A549 (cell line): ENCODE results near the gene PLAGL2. TPM values are rescaled to one million over a fixed set of nuclear protein-coding genes. Genes with fewer than 3 reads are reported as not detected.
A peak's percentile ranks its signal among the peaks of the same experiment; 100 is the strongest.

Experiments used
- ATAC-seq, 2 experiments: fragments of 200-7000 bp in 1 of 2; fragments of >200 bp in 1 of 2; cut with Nextera tagmentation in 1 of 2; cut with Tn5 transposase in 1 of 2; 3 replicates each; pipeline versions ENCODE4 v1.8.0 to v1.9.1; 2018 to 2020; ENCODE audit warnings: mild to moderate bottlenecking in 1 of 2, moderate library complexity in 1 of 2
- CTCF ChIA-PET: fragments of 300-600 bp; sonication (Branson Sonifier 250); formaldehyde crosslinking; extraction: SDS; loops from one replicate; lab custom pipeline; 2021; ENCODE audit warnings: antibody characterized with exemption, inconsistent platforms; lab: Yijun Ruan, JAX
- POLR2A ChIA-PET: fragments of 350-600 bp; formaldehyde crosslinking; extraction: SDS; loops from one replicate; lab custom pipeline; 2021; ENCODE audit warnings: antibody characterized with exemption, inconsistent platforms; lab: Yijun Ruan, JAX
- DNase-seq, 2 experiments: peaks; one replicate each; pipeline versions ENCODE4 v3.0.0 to v3.0.0-alpha.2; 2011 to 2016; ENCODE audit warnings: low read depth in 1 of 2, low spot score in 1 of 2
- FAIRE-seq: peaks from 2 replicates; lab custom pipeline; 2011; peaks lifted over from hg19 to GRCh38; lab: Jason Lieb, UNC
- H3K27ac ChIP-seq, 2 experiments: fragments of >200 bp; sonication (Bioruptor Twin); formaldehyde crosslinking; 3 replicates each; pipeline ENCODE4 v1.5.1; 2016 to 2017
- H3K4me1 ChIP-seq: fragments of >200 bp; sonication (Bioruptor Twin); formaldehyde crosslinking; 3 replicates; pipeline ENCODE4 v1.6.1; 2016
- H3K4me2 ChIP-seq: fragments of >200 bp; sonication (Bioruptor Twin); formaldehyde crosslinking; 3 replicates; pipeline ENCODE4 v1.6.1; 2016
- H3K4me3 ChIP-seq: fragments of >200 bp; sonication (Bioruptor Twin); formaldehyde crosslinking; 3 replicates; pipeline ENCODE4 v1.5.1; 2016
- H3K9me3 ChIP-seq: fragments of >200 bp; sonication (Bioruptor Twin); formaldehyde crosslinking; 3 replicates; pipeline ENCODE4 v1.6.1; 2016
- CBX2 ChIP-seq: fragments of 200-600 bp; sonication (generic); IDR thresholded peaks from 2 replicates; pipeline ENCODE4 v1.6.1; 2016; ENCODE audit warnings: low read depth, mild to moderate bottlenecking, borderline replicate concordance
- CEBPB ChIP-seq, 2 experiments: fragments of >200 bp in 1 of 2; sonication (Bioruptor Twin) in 1 of 2; formaldehyde crosslinking in 1 of 2; IDR thresholded peaks; 2 replicates each; pipeline ENCODE4 v1.6.1; 2012 to 2016
- CHD4 ChIP-seq: fragments of 200-600 bp; sonication (generic); IDR thresholded peaks from 2 replicates; pipeline ENCODE4 v1.6.1; 2016; ENCODE audit warnings: antibody characterized with exemption, mild to moderate bottlenecking, borderline replicate concordance
- ESRRA ChIP-seq: fragments of 150-350 bp; IDR thresholded peaks from 2 replicates; pipeline ENCODE4 v1.6.1; 2014; ENCODE audit warnings: mild to moderate bottlenecking, low read length, borderline replicate concordance
- FOXS1 ChIP-seq: fragments of 250-450 bp; sonication (Bioruptor Pico); IDR thresholded peaks from 2 replicates; pipeline ENCODE4 v1.5.0; 2020; ENCODE audit warnings: mild to moderate bottlenecking, moderate library complexity
- HDAC2 ChIP-seq: fragments of 200-600 bp; sonication (generic); IDR thresholded peaks from 2 replicates; pipeline ENCODE4 v1.6.1; 2016
- HOXA7 ChIP-seq: fragments of 250-450 bp; sonication (Bioruptor Pico); IDR thresholded peaks from 2 replicates; pipeline ENCODE4 v1.5.0; 2020; ENCODE audit warnings: mild to moderate bottlenecking, moderate library complexity
- HOXB13 ChIP-seq: fragments of 250-450 bp; sonication (Bioruptor Pico); IDR thresholded peaks from 2 replicates; pipeline ENCODE4 v1.5.0; 2020; ENCODE audit warnings: low read depth, mild to moderate bottlenecking, moderate library complexity
- HOXB5 ChIP-seq: fragments of 250-450 bp; sonication (Bioruptor Pico); IDR thresholded peaks from 2 replicates; pipeline ENCODE4 v1.5.0; 2020; ENCODE audit warnings: mild to moderate bottlenecking, moderate library complexity
- JUN ChIP-seq, 2 experiments: fragments of >200 bp; sonication (Bioruptor Twin); formaldehyde crosslinking; IDR thresholded peaks; 2 replicates in 1 of 2; 3 replicates in 1 of 2; pipeline ENCODE4 v1.6.1; 2016 to 2017
- KDM1A ChIP-seq: fragments of 200-600 bp; sonication (generic); IDR thresholded peaks from 2 replicates; pipeline ENCODE4 v1.6.1; 2016; ENCODE audit warnings: low read depth, mild to moderate bottlenecking
- MYC ChIP-seq: IDR thresholded peaks from 2 replicates; pipeline ENCODE4 v1.6.1; 2012; ENCODE audit warnings: mild to moderate bottlenecking, inconsistent platforms, low read length, improper control_type of control experiment, borderline replicate concordance
- NR3C1 ChIP-seq: fragments of >200 bp; sonication (Bioruptor Twin); formaldehyde crosslinking; IDR thresholded peaks from 3 replicates; pipeline ENCODE4 v1.6.1; 2017
- PHF8 ChIP-seq: fragments of 200-600 bp; sonication (generic); IDR thresholded peaks from 2 replicates; pipeline ENCODE4 v1.6.1; 2016; ENCODE audit warnings: low read depth, mild to moderate bottlenecking, antibody characterized with exemption, moderate library complexity, borderline replicate concordance
- POLR2A ChIP-seq: IDR thresholded peaks from 2 replicates; pipeline ENCODE4 v1.6.1; 2012; ENCODE audit warnings: mild to moderate bottlenecking, low read length
- RCOR1 ChIP-seq: fragments of 150-350 bp; IDR thresholded peaks from 2 replicates; pipeline ENCODE4 v1.6.1; 2014; ENCODE audit warnings: antibody characterized with exemption, low read length, low read depth
- RFX5 ChIP-seq: fragments of 450-650 bp; IDR thresholded peaks from 2 replicates; pipeline ENCODE4 v1.7.1; 2014; ENCODE audit warnings: antibody characterized with exemption, mild to moderate bottlenecking, moderate library complexity
- SMC3 ChIP-seq: fragments of >200 bp; sonication (Bioruptor Twin); formaldehyde crosslinking; IDR thresholded peaks from 3 replicates; pipeline ENCODE4 v1.6.1; 2018; ENCODE audit warnings: inconsistent platforms
- TP53 ChIP-seq: fragments of 250-450 bp; sonication (Bioruptor Pico); IDR thresholded peaks from 2 replicates; pipeline ENCODE4 v1.5.0; 2021; ENCODE audit warnings: mild to moderate bottlenecking, moderate library complexity
- ZSCAN20 ChIP-seq: fragments of 250-450 bp; sonication (Bioruptor Pico); IDR thresholded peaks from 2 replicates; pipeline ENCODE4 v1.8.0; 2022; ENCODE audit warnings: mild to moderate bottlenecking, moderate library complexity
- WGBS: methylation state at CpG from one replicate; pipeline ENCODE4 v1.1.6; 2017; ENCODE audit errors: missing lambda C conversion rate; 5-methylcytosine and 5-hydroxymethylcytosine counted together
- polyA plus RNA-seq, 4 experiments: library from polyadenylated mRNA; depleted of rRNA in 3 of 4; stranded (reverse); fragments of >200 nt; fragmentation: RNase III in 1 of 4; extraction: RNeasy Plus Mini Kit Qiagen cat#74134 plus additional on column Dnase treatment in 1 of 4; gene quantifications; 2 replicates in 3 of 4; 3 replicates in 1 of 4; pipeline ENCODE4 v1.2.3, GENCODE V29; 2011 to 2017
- TF ChIP-seq, protein P1 (sequence below): fragments of >200 bp; sonication (Bioruptor Twin); formaldehyde crosslinking; IDR thresholded peaks from 3 replicates; pipeline ENCODE4 v1.6.1; 2016
- TF ChIP-seq, protein P2 (sequence below): fragments of 200-600 bp; sonication (generic); IDR thresholded peaks from 2 replicates; pipeline ENCODE4 v1.6.1; 2016; ENCODE audit warnings: antibody characterized with exemption, mild to moderate bottlenecking, moderate library complexity
- TF ChIP-seq, protein P3 (sequence below): fragments of >200 bp; sonication (Bioruptor Twin); formaldehyde crosslinking; IDR thresholded peaks from 2 replicates; pipeline ENCODE4 v1.6.1; 2016
- TF ChIP-seq, protein P4 (sequence below): fragments of 250-450 bp; sonication (Bioruptor Pico); IDR thresholded peaks from 2 replicates; pipeline ENCODE4 v1.5.0; 2020; ENCODE audit warnings: low read depth, mild to moderate bottlenecking, moderate library complexity
- TF ChIP-seq, protein P5 (sequence below): IDR thresholded peaks from 2 replicates; pipeline ENCODE4 v1.6.1; 2012

The PLAGL2 gene
- polyA plus RNA-seq, 2 of the 4 experiments (the other 2 are of a cell fraction) = 6.1 to 9.0 TPM

DNA sequence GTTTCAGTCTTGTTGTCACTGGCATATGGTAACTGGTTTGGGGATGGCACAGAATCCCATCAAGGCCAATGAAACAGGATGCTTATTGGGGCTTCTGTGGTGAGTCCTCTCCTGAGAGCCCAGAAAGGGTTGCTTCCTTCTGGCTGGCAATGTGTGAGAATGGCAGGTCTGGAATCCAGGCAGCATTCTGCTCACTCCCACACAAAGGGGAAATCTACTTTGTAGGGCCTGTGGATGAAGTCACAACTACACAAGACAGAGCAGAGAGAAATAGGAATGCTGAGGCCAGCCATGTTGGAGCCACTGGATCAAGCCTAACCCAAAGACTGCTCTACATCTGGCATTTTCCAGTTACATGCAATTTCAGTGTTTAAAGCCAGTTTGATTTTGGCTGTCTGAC, 15.7 kb downstream of the PLAGL2 start:
- no peak for ATAC-seq

DNA sequence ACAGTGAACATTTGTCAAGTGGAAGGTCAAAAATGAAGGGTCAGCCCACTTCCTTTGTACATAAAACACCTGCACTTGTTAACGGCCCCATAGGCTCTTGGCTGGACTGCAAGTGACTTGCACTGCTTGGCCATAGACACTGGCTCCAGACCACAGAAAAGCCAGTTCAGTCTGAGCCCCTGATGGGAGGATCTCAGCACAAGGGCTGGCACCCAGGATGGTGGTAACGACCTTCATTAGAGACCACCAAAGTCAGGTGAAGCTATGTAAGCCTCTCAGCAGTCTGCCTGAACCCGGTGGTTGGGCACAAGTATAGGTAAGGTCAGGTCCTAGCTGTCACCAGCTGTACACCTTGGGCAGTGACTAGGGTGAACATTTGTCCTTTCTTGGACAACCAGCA, 16.1 kb downstream of the PLAGL2 start:
- DNase-seq = no peak
- no peaks in the 10 kb centered on the region for H3K9me3 ChIP-seq
- no peak overlapping the region for H3K4me3 ChIP-seq
- TF ChIP-seq TP53 (CRISPR knock-in tag) = no peak
- no peak for TF ChIP-seq ESRRA
- TF ChIP-seq HOXB13 (CRISPR knock-in tag) = no peak
- no peak for TF ChIP-seq CEBPB (IDR thresholded peaks at IDR 0.05)
- ChIA-PET CTCF (interaction anchor here (0.5 to 1.3 kb wide), 2 partner anchors 9 to 52 kb away, joined by 3 read pairs; no protein-coding TSS in a partner anchor), POLR2A (no interaction called here)
- WGBS = 89% methylated on average over 2 of the region's 3 CpGs
- no peak for ATAC-seq
- no peak overlapping the region for H3K27ac ChIP-seq
- no peaks in the 10 kb centered on the region for H3K4me1 ChIP-seq
- H3K4me2 ChIP-seq = no peak overlapping the region
- FAIRE-seq = no peak

More for the DNA sequence above, 15.7 kb downstream of the PLAGL2 start:
- DNase-seq = no peak
- no peaks in the 10 kb centered on the region for H3K9me3 ChIP-seq
- TF ChIP-seq CHD4 (no peak), SMC3 (no peak), HDAC2 (no peak), RCOR1 (no peak), PHF8 (no peak), KDM1A (no peak), ESRRA (no peak), RFX5 (no peak), FOXS1 (CRISPR knock-in tag) (no peak)
- TF ChIP-seq, protein P1, sequence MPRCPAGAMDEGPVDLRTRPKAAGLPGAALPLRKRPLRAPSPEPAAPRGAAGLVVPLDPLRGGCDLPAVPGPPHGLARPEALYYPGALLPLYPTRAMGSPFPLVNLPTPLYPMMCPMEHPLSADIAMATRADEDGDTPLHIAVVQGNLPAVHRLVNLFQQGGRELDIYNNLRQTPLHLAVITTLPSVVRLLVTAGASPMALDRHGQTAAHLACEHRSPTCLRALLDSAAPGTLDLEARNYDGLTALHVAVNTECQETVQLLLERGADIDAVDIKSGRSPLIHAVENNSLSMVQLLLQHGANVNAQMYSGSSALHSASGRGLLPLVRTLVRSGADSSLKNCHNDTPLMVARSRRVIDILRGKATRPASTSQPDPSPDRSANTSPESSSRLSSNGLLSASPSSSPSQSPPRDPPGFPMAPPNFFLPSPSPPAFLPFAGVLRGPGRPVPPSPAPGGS = no peak
- TF ChIP-seq, protein P2, sequence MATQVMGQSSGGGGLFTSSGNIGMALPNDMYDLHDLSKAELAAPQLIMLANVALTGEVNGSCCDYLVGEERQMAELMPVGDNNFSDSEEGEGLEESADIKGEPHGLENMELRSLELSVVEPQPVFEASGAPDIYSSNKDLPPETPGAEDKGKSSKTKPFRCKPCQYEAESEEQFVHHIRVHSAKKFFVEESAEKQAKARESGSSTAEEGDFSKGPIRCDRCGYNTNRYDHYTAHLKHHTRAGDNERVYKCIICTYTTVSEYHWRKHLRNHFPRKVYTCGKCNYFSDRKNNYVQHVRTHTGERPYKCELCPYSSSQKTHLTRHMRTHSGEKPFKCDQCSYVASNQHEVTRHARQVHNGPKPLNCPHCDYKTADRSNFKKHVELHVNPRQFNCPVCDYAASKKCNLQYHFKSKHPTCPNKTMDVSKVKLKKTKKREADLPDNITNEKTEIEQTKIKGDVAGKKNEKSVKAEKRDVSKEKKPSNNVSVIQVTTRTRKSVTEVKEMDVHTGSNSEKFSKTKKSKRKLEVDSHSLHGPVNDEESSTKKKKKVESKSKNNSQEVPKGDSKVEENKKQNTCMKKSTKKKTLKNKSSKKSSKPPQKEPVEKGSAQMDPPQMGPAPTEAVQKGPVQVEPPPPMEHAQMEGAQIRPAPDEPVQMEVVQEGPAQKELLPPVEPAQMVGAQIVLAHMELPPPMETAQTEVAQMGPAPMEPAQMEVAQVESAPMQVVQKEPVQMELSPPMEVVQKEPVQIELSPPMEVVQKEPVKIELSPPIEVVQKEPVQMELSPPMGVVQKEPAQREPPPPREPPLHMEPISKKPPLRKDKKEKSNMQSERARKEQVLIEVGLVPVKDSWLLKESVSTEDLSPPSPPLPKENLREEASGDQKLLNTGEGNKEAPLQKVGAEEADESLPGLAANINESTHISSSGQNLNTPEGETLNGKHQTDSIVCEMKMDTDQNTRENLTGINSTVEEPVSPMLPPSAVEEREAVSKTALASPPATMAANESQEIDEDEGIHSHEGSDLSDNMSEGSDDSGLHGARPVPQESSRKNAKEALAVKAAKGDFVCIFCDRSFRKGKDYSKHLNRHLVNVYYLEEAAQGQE = no peak
- TF ChIP-seq, all 56 proteins: peak for 0
- H3K27ac ChIP-seq = no peak overlapping the region
- no peak overlapping the region for H3K4me2 ChIP-seq
- H3K4me3 ChIP-seq = no peak overlapping the region
- no peak for FAIRE-seq
- H3K4me1 ChIP-seq = no peaks in the 10 kb centered on the region
- ChIA-PET POLR2A (no interaction called here), CTCF (interaction anchor here (0.5 kb wide), 1 partner anchor 53 kb away, joined by 3 read pairs; no protein-coding TSS in a partner anchor)

DNA sequence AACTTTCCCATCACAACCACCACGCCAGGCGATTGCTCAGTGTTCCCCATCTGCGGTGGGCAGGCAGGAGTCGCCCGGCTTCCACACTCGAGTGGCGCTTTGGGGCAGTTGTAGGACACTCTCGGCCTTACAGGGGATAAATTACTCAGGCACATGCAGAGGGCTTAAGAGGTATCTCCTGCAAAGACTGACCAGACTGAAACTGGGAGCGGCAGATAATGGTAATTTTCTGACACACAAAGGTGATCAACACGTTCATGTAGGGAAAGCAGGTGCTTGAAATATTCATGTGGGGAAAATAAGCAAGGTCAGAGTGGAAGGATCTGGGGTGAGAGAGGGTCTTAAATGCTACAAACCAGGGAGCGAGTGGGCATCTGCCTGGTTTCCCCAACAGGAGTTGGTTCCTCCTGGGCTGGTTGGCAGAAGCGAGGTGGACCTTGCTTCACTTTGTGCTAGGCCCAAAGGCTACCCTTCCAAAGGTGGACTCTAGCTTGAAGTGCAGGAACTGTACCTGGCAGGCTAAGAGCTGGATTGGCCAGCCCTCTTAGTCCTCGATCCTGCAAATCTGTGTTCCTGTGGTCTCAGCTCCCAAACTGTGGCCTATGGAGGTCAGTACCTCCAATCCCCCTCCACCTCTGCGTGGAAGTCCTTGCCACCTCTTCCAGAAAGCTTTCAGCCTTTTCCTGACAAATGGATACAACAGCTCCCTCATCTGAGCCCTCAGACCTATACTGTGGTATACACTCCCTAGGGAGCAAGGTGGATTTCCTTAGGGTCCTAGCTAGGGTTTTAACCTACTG, 16.7 kb downstream of the PLAGL2 start:
- 0 out of 6 replicates have a peak, but pooled peaks of 1 of the 2 experiments have one; percentile 11 for ATAC-seq
- WGBS = 90% methylated on average over 14 of the region's 14 CpGs
- Histone ChIP-seq H3K4me2 (no peak overlapping the region), H3K27ac (no peak overlapping the region), H3K4me1 (no peaks in the 10 kb centered on the region), H3K4me3 (no peak overlapping the region), H3K9me3 (no peaks in the 10 kb centered on the region)
- ChIA-PET CTCF (interaction anchor here (1.3 kb wide), 1 partner anchor 10 kb away, joined by 3 read pairs; no protein-coding TSS in a partner anchor), POLR2A (no interaction called here)
- no peak for FAIRE-seq
- no peak for DNase-seq
- TF ChIP-seq NR3C1 = no peak
- TF ChIP-seq POLR2A = no peak
- TF ChIP-seq RCOR1 = no peak
- no peak for TF ChIP-seq HOXA7
- TF ChIP-seq JUN (IDR thresholded peaks at IDR 0.05) = no peak
- TF ChIP-seq, protein P3, sequence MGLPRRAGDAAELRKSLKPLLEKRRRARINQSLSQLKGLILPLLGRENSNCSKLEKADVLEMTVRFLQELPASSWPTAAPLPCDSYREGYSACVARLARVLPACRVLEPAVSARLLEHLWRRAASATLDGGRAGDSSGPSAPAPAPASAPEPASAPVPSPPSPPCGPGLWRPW = no peak
- TF ChIP-seq, protein P4, sequence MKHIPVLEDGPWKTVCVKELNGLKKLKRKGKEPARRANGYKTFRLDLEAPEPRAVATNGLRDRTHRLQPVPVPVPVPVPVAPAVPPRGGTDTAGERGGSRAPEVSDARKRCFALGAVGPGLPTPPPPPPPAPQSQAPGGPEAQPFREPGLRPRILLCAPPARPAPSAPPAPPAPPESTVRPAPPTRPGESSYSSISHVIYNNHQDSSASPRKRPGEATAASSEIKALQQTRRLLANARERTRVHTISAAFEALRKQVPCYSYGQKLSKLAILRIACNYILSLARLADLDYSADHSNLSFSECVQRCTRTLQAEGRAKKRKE (CRISPR knock-in tag) = no peak
- no peak for TF ChIP-seq MYC
- no peak for TF ChIP-seq HOXB5 (CRISPR knock-in tag)
- TF ChIP-seq, protein P5, sequence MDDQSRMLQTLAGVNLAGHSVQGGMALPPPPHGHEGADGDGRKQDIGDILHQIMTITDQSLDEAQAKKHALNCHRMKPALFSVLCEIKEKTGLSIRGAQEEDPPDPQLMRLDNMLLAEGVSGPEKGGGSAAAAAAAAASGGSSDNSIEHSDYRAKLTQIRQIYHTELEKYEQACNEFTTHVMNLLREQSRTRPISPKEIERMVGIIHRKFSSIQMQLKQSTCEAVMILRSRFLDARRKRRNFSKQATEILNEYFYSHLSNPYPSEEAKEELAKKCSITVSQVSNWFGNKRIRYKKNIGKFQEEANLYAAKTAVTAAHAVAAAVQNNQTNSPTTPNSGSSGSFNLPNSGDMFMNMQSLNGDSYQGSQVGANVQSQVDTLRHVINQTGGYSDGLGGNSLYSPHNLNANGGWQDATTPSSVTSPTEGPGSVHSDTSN = no peak
- TF ChIP-seq CBX2 = no peak
- no peak for TF ChIP-seq ZSCAN20 (CRISPR knock-in tag)
- no peak for TF ChIP-seq ESRRA
- TF ChIP-seq, protein P1 = no peak
- no peak for TF ChIP-seq CEBPB (IDR thresholded peaks at IDR 0.05)
- TF ChIP-seq RFX5 = no peak
